ENCODE measurements around the gene CASP14.

GRCh38 chr19:15014579-15014978 is 34.7 kb upstream of the CASP14 start:
- TF ChIP-seq POLR2A (IDR thresholded peaks at IDR 0.05; ENCODE audit: low read depth, low read length), result no peak
- no peak for TF ChIP-seq POLR2AphosphoS5 (IDR thresholded peaks at IDR 0.05; ENCODE audit: low read depth, low read length)

Measured in GM12892 (cell line).